Measurements from ENCODE around the gene PPFIA3. TPM values are rescaled to one million over a fixed set of nuclear protein-coding genes. Genes with fewer than 3 reads are reported as not detected.

The PPFIA3 gene
- total RNA-seq, 1 donor from 2014 or later = 17.8 TPM

- TF ChIP-seq, protein P1, sequence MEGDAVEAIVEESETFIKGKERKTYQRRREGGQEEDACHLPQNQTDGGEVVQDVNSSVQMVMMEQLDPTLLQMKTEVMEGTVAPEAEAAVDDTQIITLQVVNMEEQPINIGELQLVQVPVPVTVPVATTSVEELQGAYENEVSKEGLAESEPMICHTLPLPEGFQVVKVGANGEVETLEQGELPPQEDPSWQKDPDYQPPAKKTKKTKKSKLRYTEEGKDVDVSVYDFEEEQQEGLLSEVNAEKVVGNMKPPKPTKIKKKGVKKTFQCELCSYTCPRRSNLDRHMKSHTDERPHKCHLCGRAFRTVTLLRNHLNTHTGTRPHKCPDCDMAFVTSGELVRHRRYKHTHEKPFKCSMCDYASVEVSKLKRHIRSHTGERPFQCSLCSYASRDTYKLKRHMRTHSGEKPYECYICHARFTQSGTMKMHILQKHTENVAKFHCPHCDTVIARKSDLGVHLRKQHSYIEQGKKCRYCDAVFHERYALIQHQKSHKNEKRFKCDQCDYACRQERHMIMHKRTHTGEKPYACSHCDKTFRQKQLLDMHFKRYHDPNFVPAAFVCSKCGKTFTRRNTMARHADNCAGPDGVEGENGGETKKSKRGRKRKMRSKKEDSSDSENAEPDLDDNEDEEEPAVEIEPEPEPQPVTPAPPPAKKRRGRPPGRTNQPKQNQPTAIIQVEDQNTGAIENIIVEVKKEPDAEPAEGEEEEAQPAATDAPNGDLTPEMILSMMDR (conservative IDR thresholded peaks at IDR 0.05) = peak; percentile 85
- Mint-ChIP-seq H3K4me3 (peak overlapping the region; percentile 5), H3K36me3 (peaks cover 26% of the 10 kb centered on the region), H3K4me1 (ENCODE audit: unreplicated experiment) (peaks cover 33% of the 10 kb centered on the region), H3K27me3 (no peaks in the 10 kb centered on the region), H3K27ac (peak overlapping the region; percentile 90), H3K9me3 (no peaks in the 10 kb centered on the region)
- no peak for DNase-seq (ENCODE audit: extremely low spot score, unreplicated experiment)
These were observed 12.7 kb upstream of the PPFIA3 start for GRCh38 chr19:49106648-49107135.

DNA sequence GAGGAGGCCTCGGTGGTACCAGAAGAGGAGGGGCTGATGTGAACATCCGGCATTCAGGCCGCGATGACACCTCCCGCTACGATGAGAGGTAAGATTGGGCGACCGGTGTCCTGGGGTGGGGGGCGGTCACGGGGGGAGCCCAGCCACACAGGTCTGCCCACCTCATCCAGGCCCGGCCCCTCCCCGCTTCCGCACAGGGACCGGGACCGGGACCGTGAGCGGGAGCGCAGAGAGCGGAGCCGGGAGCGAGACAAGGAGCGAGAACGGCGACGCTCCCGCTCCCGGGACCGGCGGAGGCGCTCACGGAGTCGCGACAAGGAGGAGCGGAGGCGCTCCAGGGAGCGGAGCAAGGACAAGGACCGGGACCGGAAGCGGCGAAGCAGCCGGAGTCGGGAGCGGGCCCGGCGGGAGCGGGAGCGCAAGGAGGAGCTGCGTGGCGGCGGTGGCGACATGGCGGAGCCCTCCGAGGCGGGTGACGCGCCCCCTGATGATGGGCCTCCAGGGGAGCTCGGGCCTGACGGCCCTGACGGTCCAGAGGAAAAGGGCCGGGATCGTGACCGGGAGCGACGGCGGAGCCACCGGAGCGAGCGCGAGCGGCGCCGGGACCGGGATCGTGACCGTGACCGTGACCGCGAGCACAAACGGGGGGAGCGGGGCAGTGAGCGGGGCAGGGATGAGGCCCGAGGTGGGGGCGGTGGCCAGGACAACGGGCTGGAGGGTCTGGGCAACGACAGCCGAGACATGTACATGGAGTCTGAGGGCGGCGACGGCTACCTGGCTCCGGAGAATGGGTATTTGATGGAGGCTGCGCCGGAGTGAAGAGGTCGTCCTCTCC is 11.5 kb upstream of the PPFIA3 start:
- no peaks in the 10 kb centered on the region for H3K27me3 Mint-ChIP-seq
- peaks cover 37% of the 10 kb centered on the region for H3K4me1 Mint-ChIP-seq (ENCODE audit: unreplicated experiment)
- no peaks in the 10 kb centered on the region for H3K9me3 Mint-ChIP-seq
- TF ChIP-seq, protein P1 (conservative IDR thresholded peaks at IDR 0.05) = no peak
- no peak for DNase-seq (ENCODE audit: extremely low spot score, unreplicated experiment)
- H3K27ac Mint-ChIP-seq = no peak overlapping the region
- H3K36me3 Mint-ChIP-seq = peaks cover 26% of the 10 kb centered on the region
- no peak overlapping the region for H3K4me3 Mint-ChIP-seq

DNA sequence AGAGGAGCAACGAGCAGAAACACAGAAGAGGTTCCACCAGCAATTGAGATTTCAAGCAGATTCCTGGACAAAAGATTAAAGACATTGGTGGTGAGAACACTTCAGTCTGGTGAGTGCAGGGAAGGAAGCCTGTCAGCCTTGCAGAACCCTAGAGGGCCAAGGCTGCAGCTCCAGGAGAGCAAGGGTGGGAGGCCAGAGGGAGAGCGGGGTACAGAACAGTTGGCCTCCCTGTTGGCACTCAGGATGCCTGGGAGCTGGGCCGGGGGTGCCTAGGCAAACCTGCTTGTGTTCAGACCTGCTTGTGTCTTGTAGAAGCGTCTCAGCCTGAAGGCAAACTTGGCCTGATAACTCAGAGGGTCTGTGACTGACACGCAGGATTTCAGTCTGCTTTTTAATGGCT is 10.3 kb upstream of the PPFIA3 start:
- no peak for DNase-seq (ENCODE audit: extremely low spot score, unreplicated experiment)
- TF ChIP-seq, protein P1 (conservative IDR thresholded peaks at IDR 0.05) = no peak
- Mint-ChIP-seq H3K27me3 (no peaks in the 10 kb centered on the region), H3K4me3 (peak overlapping the region; percentile 2), H3K9me3 (no peaks in the 10 kb centered on the region), H3K36me3 (peaks cover 26% of the 10 kb centered on the region), H3K4me1 (ENCODE audit: unreplicated experiment) (peaks cover 42% of the 10 kb centered on the region), H3K27ac (peak overlapping the region; percentile 34)

- Mint-ChIP-seq H3K36me3 (peaks cover 25% of the 10 kb centered on the region), H3K9me3 (no peaks in the 10 kb centered on the region), H3K27me3 (no peaks in the 10 kb centered on the region), H3K4me3 (no peak overlapping the region), H3K4me1 (ENCODE audit: unreplicated experiment) (peaks cover 37% of the 10 kb centered on the region), H3K27ac (no peak overlapping the region)
- DNase-seq (ENCODE audit: extremely low spot score, unreplicated experiment) = no peak
- TF ChIP-seq, protein P1 (conservative IDR thresholded peaks at IDR 0.05) = no peak
These were observed 9.6 kb upstream of the PPFIA3 start for GRCh38 chr19:49109569-49110233.

DNA sequence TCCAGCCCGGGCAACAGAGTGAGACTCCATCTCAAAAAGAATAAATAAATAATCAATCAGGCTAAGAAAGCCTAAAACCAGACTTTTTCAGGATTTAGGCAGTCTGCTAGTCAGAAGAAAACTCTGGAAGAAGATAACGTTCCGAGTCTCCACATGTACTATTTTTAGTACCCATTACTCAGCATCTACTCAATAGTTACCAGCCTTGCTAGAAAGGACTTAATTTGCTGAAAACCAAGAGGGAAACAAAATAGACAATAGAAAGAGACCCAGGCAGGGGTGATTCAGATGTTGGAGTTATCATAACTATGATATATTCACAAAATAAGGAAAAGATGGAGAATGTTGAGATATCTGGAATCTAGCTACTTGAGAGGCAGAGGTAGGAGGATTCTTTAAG is 8.8 kb upstream of the PPFIA3 start:
- H3K4me1 Mint-ChIP-seq (ENCODE audit: unreplicated experiment) = peaks cover 38% of the 10 kb centered on the region
- no peak overlapping the region for H3K4me3 Mint-ChIP-seq
- TF ChIP-seq, protein P1 (conservative IDR thresholded peaks at IDR 0.05) = no peak
- H3K27ac Mint-ChIP-seq = no peak overlapping the region
- no peaks in the 10 kb centered on the region for H3K9me3 Mint-ChIP-seq
- DNase-seq (ENCODE audit: extremely low spot score, unreplicated experiment) = no peak
- no peaks in the 10 kb centered on the region for H3K27me3 Mint-ChIP-seq
- peaks cover 19% of the 10 kb centered on the region for H3K36me3 Mint-ChIP-seq

Measured in type B pancreatic cell (in vitro differentiated cells).